Ascending aorta (tissue), 2 donors: ENCODE data around the gene DCAF11. TPM values are rescaled to one million over a fixed set of nuclear protein-coding genes. Genes with fewer than 3 reads are reported as not detected.
A peak's percentile ranks its signal among the peaks of the same experiment; 100 is the strongest.

Experiments used
- DNase-seq, 2 donors: peaks; one replicate each; pipeline ENCODE4 v3.0.0-alpha.2; 2019; ENCODE audit warnings: low spot score in 2 of 2
- H3K27ac ChIP-seq, 2 donors: fragments of 200-600 bp; sonication (generic); one replicate each; pipeline ENCODE4 v1.5.1; 2016 to 2017; ENCODE audit warnings: mild to moderate bottlenecking in 1 of 2
- H3K27me3 ChIP-seq: fragments of 200-600 bp; sonication (generic); one replicate; pipeline ENCODE4 v1.5.1; 2017
- H3K36me3 ChIP-seq, 2 donors: fragments of 200-600 bp; sonication (generic); one replicate each; pipeline ENCODE4 v1.5.1; 2016
- H3K4me1 ChIP-seq, 2 donors: fragments of 200-600 bp; sonication (generic); one replicate each; pipeline ENCODE4 v1.5.1; 2016 to 2017; ENCODE audit warnings: mild to moderate bottlenecking in 1 of 2
- H3K4me3 ChIP-seq, 2 donors: fragments of 200-600 bp; sonication (generic); one replicate each; pipeline ENCODE4 v1.5.1; 2016 to 2017; ENCODE audit warnings: mild to moderate bottlenecking in 1 of 2
- H3K9me3 ChIP-seq, 2 donors: fragments of 200-600 bp; sonication (generic); one replicate each; pipeline ENCODE4 v1.5.1; 2016
- CTCF ChIP-seq, 3 experiments: fragments of 200-600 bp in 2 of 3; fragments of 450-650 bp in 1 of 3; sonication (generic) in 2 of 3; IDR thresholded peaks; one replicate each; pipeline ENCODE4 v1.5.1; 2016 to 2019; ENCODE audit warnings: antibody characterized with exemption in 3 of 3, mild to moderate bottlenecking in 1 of 3, moderate library complexity in 1 of 3
- intact Hi-C: fragments of 100-400 bp; cut with DNase I; formaldehyde crosslinking; loops from one replicate; pipeline ENCODE4 v1.15.1; 2023
- total RNA-seq: library from RNA; depleted of rRNA; stranded (reverse); fragments of >200 nt; gene quantifications from one replicate; pipeline ENCODE4 v1.1.0, GENCODE V29; 2016

The DCAF11 gene
- total RNA-seq, 1 donor from 2014 or later: 52.3 TPM

DNA sequence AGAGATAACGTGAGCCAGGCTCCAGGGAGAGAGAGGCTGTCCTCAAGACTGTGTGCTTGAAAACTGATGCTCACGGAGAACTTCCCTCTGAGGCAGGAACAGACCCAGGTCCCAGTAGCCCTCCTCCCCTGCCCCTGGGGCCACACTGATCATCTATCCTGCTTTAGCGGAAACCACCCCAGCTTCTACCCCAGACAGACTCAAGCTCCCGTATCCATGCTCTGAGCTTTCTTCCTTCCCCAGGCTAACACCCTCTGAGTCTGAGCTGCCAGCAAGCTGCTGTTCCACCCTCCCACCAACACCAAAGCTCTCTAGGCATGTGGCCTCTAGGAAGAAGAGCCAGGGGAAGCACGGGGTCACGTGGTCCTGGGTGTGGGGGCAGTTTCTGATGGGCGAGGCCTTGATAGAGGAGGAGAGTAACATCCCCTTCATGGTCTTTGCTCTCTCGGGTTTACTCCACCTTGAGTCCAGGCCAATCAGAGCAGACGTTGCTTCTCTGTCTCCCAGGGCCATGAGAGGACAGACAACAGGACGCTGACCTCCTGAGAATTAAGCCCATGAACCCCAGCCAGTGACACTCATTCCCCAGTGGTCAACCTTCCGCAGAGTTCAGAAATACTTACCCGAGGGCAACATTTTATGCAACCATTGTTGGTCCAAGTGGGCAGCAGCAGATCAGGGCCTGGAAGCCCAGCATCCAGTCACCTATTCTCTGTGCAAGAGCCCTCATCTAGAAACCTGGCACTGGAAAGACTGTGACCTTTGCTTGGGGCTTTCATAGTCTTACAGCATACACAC lies 19.1 kb upstream of the DCAF11 start:
- H3K4me1 ChIP-seq: peaks cover 0 to 11% of the 10 kb centered on the region in 2 donors
- H3K9me3 ChIP-seq: no peaks in the 10 kb centered on the region
- H3K4me3 ChIP-seq: peak overlapping the region; percentile 72 to 81
- peaks cover 4 to 5% of the 10 kb centered on the region in 2 donors for H3K36me3 ChIP-seq
- TF ChIP-seq CTCF (IDR thresholded peaks at IDR 0.05): no peak
- DNase-seq: no peak
- intact Hi-C loops: no loop called here
- no peaks in the 10 kb centered on the region for H3K27me3 ChIP-seq
- peak overlapping the region; percentile 92 to 95 for H3K27ac ChIP-seq

- TF ChIP-seq CTCF (IDR thresholded peaks at IDR 0.05): no peak
- no peak overlapping the region for H3K27ac ChIP-seq
- H3K9me3 ChIP-seq: no peaks in the 10 kb centered on the region
- H3K4me3 ChIP-seq: no peak overlapping the region
- H3K27me3 ChIP-seq: no peaks in the 10 kb centered on the region
- DNase-seq: no peak
- intact Hi-C loops: no loop called here
- peaks cover 0 to 11% of the 10 kb centered on the region in 2 donors for H3K4me1 ChIP-seq
- peaks cover 5 to 6% of the 10 kb centered on the region in 2 donors for H3K36me3 ChIP-seq
Measured at GRCh38 chr14:24096545-24097181, 17.9 kb upstream of the DCAF11 start.

- no peak for TF ChIP-seq CTCF (IDR thresholded peaks at IDR 0.05)
- H3K27me3 ChIP-seq: no peaks in the 10 kb centered on the region
- H3K4me1 ChIP-seq: peaks cover 0 to 7% of the 10 kb centered on the region in 2 donors
- no peak overlapping the region for H3K27ac ChIP-seq
- no peaks in the 10 kb centered on the region for H3K9me3 ChIP-seq
- peaks cover 6 to 13% of the 10 kb centered on the region in 2 donors for H3K36me3 ChIP-seq
- H3K4me3 ChIP-seq: no peak overlapping the region
- intact Hi-C loops: no loop called here
- no peak for DNase-seq
Measured at GRCh38 chr14:24098229-24098926, 16.2 kb upstream of the DCAF11 start.

DNA sequence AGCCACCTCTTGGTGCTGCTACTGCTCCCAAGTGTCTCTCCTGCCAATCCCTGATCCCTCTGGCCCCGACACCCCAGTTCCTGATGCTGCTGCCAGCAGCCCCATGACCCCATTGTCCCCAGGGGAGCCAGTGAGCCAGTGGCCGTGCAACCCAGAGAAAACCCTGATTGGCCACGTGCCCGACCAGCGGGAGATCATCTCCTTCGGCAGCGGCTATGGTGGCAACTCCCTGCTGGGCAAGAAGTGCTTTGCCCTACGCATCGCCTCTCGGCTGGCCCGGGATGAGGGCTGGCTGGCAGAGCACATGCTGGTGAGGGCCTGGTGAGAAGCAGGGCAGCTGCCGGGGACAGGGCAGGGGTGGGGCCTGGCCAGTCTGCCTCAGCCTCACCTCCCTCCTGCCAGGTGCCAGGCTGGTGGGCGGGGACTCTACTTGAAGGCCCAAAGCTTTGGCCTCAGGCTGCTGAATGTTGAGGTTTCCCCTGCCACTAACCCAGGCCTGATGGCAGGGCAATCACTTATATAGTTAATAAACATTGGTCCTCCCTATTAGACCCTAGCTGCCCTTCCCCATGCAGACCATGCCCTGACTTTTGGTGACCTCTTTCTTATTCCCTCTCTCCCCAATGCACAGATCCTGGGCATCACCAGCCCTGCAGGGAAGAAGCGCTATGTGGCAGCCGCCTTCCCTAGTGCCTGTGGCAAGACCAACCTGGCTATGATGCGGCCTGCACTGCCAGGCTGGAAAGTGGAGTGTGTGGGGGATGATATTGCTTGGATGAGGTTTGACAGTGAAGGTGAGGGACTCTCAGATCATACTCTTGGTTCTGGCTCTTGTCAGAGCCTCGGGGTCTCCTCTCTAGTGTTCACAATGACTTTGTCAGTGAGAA lies 15.4 kb upstream of the DCAF11 start:
- Histone ChIP-seq H3K4me1 (peaks cover 0 to 2% of the 10 kb centered on the region in 2 donors), H3K27ac (no peak overlapping the region), H3K27me3 (no peaks in the 10 kb centered on the region), H3K9me3 (no peaks in the 10 kb centered on the region), H3K36me3 (peaks cover 10 to 18% of the 10 kb centered on the region in 2 donors), H3K4me3 (no peak overlapping the region)
- DNase-seq: no peak
- no peak for TF ChIP-seq CTCF (IDR thresholded peaks at IDR 0.05)
- intact Hi-C loops: no loop called here
